Rectal smooth muscle tissue (tissue), 1 donor: ENCODE data around the gene NTRK3.

ENCODE experiments used
- H3K27ac ChIP-seq: one replicate; pipeline ENCODE4 v1.7.0; 2013; ENCODE audit warnings: low read depth, low read length, inconsistent platforms
- H3K27me3 ChIP-seq: one replicate; pipeline ENCODE4 v1.7.0; 2013; ENCODE audit warnings: low read length; ENCODE audit not compliant: control insufficient read depth, insufficient read depth
- H3K36me3 ChIP-seq: one replicate; pipeline ENCODE4 v1.7.0; 2013; ENCODE audit warnings: low read length; ENCODE audit not compliant: control insufficient read depth, insufficient read depth
- H3K4me1 ChIP-seq: one replicate; pipeline ENCODE4 v1.7.0; 2013; ENCODE audit warnings: low read length; ENCODE audit not compliant: control insufficient read depth, insufficient read depth
- H3K4me3 ChIP-seq: one replicate; pipeline ENCODE4 v1.7.0; 2013; ENCODE audit warnings: low read length
- H3K9ac ChIP-seq: one replicate; pipeline ENCODE4 v1.7.0; 2013; ENCODE audit warnings: low read length

Gene NTRK3

DNA sequence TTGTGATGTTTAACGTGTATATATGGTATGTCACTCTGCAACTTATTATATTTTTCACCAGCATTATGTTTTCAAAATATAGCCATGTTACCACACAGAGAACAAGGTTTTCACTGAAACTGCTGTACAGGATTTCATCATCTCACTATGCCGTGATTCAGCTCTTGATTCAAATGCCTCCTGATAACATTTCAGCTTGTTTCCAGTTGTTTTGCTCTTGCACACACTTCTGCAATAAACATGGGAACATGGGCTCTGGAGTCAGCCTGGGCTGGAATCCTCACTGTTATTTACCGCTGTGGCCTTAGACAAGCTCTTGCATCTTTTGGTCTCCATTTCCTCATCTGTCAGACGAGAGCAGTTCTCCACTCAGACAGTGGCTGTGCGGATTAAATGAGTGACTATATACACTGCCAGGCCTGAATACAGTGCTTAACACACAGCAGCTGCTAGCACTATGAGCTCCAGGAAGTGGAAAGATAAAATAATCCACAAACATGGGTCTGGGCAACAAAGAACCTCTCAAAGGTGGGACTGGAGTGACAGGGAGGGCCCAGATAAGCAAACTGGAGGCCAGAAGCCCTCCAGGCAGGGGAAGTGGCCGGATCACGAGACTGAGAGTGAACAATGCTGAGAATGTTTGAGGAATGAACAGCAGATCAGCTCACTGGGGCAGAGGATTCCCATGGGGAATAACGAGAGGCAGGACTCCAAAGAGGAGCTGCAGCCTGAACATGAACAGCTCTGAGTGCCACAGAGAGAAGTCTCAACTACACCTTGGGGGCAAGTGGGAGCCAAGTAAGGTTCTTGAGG lies 17.7 kb downstream of the NTRK3 start:
- Histone ChIP-seq H3K4me1 (no peaks in the 10 kb centered on the region), H3K27ac (no peak overlapping the region), H3K9ac (no peak overlapping the region), H3K36me3 (no peaks in the 10 kb centered on the region), H3K27me3 (no peaks in the 10 kb centered on the region), H3K4me3 (no peak overlapping the region)

DNA sequence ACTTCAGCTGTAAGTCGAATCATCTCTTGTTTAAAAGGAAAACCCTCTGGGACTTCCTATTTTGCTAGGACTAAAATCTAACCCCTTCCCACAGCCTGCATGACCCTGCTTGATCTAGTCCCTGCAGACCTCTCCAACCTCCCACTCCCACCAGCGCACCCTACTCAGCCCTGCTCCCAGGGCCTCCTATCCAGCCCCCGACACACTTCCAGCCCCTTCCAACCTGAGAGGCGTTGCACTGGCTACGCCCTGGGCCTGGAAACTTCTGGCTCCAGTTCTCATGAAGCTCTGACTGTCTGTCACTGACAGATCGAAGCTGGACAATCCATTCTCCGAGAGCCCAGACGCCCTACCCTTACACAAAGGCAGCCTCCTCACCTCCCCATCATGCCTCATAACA lies 21.8 kb downstream of the NTRK3 start:
- no peak overlapping the region for H3K27ac ChIP-seq

DNA sequence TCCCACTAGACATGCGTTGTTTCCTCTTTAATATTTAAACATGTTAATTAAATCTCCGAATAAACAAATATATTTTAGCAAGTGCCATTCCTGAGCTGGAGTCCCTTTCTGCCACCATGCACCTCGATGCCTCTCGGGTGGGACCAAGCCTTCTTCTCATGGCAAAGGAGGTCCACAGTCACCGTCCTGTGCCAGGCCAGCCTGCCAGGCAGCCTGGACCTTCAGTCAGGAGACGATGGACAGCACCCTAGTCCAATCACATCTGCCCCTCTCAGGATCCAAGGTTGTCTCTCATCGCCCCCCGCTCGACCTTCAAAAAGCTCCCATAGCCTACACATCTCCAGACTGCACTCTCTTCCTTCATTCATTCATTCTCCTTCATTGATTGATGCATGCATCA lies 22.6 kb downstream of the NTRK3 start:
- Histone ChIP-seq H3K9ac (no peak overlapping the region), H3K4me3 (no peak overlapping the region), H3K27me3 (no peaks in the 10 kb centered on the region), H3K36me3 (no peaks in the 10 kb centered on the region), H3K4me1 (no peaks in the 10 kb centered on the region), H3K27ac (no peak overlapping the region)

More for the DNA sequence above, 21.8 kb downstream of the NTRK3 start:
- Histone ChIP-seq H3K9ac (no peak overlapping the region), H3K4me3 (no peak overlapping the region), H3K36me3 (no peaks in the 10 kb centered on the region), H3K4me1 (no peaks in the 10 kb centered on the region), H3K27me3 (no peaks in the 10 kb centered on the region)

DNA sequence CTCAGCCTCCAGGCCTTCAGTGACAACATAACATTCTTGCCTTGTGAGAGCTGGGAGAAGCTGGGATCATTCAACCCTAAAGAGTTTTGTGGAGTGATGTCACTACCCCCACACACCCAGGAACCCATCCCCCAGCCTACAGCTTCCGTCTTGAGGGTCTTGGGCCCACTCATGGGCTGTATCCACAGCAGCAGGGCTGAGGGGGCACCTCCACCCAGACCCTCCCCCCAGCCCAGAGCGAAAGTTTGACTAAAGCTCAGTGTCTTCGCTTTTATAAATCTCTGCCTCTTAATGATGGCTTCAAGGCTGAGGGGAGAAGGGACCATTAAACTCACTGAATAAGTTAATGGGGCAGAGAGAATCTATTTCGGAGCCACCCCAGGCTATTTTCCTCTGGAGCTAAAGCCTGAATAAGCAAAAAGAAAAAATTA lies 23.8 kb downstream of the NTRK3 start:
- H3K9ac ChIP-seq: no peak overlapping the region
- no peaks in the 10 kb centered on the region for H3K27me3 ChIP-seq
- no peak overlapping the region for H3K27ac ChIP-seq
- no peaks in the 10 kb centered on the region for H3K36me3 ChIP-seq
- no peaks in the 10 kb centered on the region for H3K4me1 ChIP-seq
- H3K4me3 ChIP-seq: no peak overlapping the region

- H3K9ac ChIP-seq: no peak overlapping the region
- no peak overlapping the region for H3K4me3 ChIP-seq
- no peak overlapping the region for H3K27ac ChIP-seq
- no peaks in the 10 kb centered on the region for H3K36me3 ChIP-seq
- no peaks in the 10 kb centered on the region for H3K4me1 ChIP-seq
- no peaks in the 10 kb centered on the region for H3K27me3 ChIP-seq
Observed at GRCh38 chr15:88231909-88232644, 24.5 kb downstream of the NTRK3 start.

DNA sequence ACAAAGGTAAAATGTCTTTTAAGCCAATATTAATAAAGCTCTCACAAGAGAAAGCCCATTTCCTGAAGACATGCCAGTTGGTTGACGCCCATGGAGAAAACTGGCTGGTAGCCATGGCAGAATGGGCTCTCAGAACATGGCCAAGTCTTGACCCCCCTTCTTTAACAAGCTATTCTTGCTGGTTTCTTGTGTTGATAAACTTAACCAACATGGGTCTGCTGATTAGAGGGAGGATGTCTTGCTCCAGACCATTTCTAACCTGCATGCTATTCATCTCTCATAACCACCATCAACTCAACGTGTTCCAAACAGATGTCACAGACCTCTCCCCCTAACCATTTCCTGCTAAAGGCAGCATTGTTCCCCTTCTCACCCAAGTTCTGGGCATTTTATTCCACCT lies 25.7 kb downstream of the NTRK3 start:
- Histone ChIP-seq H3K4me1 (no peaks in the 10 kb centered on the region), H3K9ac (no peak overlapping the region), H3K36me3 (no peaks in the 10 kb centered on the region), H3K27ac (no peak overlapping the region), H3K4me3 (no peak overlapping the region), H3K27me3 (no peaks in the 10 kb centered on the region)

GRCh38 chr15:88225461-88225860 lies 31.1 kb downstream of the NTRK3 start:
- no peaks in the 10 kb centered on the region for H3K27me3 ChIP-seq
- H3K9ac ChIP-seq: no peak overlapping the region
- H3K27ac ChIP-seq: no peak overlapping the region
- no peak overlapping the region for H3K4me3 ChIP-seq
- H3K4me1 ChIP-seq: no peaks in the 10 kb centered on the region
- H3K36me3 ChIP-seq: no peaks in the 10 kb centered on the region

- Histone ChIP-seq H3K9ac (no peak overlapping the region), H3K27me3 (no peaks in the 10 kb centered on the region), H3K4me3 (no peak overlapping the region), H3K4me1 (no peaks in the 10 kb centered on the region), H3K27ac (no peak overlapping the region), H3K36me3 (no peaks in the 10 kb centered on the region)
Observed at GRCh38 chr15:88223084-88223483, 33.5 kb downstream of the NTRK3 start.

- Histone ChIP-seq H3K36me3 (no peaks in the 10 kb centered on the region), H3K4me3 (no peak overlapping the region), H3K27ac (no peak overlapping the region), H3K4me1 (no peaks in the 10 kb centered on the region), H3K9ac (no peak overlapping the region), H3K27me3 (no peaks in the 10 kb centered on the region)
Observed at GRCh38 chr15:88221836-88222235, 34.7 kb downstream of the NTRK3 start.

DNA sequence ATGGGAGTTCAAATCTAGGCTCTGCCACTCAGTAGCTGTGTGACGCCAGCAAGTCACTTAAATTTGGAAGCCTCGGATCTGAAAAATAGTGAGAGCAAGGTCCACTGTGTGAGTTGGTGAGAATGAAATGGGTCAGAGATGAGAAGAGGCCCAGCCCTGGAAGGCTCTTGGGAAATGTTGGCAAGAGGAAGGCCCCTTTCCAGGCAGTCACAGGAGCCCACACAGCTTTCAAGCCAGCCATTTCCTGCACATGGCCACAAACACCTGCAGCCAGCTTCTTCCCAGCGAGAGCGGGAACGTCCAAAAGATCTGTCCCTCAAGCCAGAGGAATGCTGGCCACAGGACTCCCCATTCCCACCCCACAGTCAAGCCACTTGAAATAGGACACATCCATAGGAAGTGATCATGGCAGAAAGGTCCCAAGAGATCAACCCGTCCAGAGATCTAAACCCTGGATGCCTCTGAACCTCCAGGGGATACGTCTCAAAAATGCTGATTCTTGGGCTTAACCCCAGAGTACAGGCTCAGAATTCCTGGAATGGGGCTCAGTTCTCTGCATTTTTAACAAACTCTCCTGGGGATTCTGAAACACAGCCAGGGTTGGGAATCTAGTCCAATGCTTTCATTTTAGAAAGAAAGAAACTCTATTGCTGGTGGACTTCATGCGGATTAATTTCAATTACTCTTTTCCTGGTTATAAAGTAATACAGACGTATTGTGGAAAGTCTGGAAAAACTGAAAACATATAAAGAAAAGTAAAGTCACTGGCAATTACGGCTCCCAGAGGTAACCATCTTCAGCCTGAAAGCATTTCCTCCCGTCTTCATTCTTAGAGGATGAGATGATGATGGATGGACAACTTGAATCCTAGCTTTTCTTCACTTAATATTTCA lies 35.9 kb downstream of the NTRK3 start:
- no peaks in the 10 kb centered on the region for H3K27me3 ChIP-seq
- H3K4me1 ChIP-seq: no peaks in the 10 kb centered on the region
- no peak overlapping the region for H3K9ac ChIP-seq
- no peak overlapping the region for H3K4me3 ChIP-seq
- no peaks in the 10 kb centered on the region for H3K36me3 ChIP-seq
- H3K27ac ChIP-seq: no peak overlapping the region

DNA sequence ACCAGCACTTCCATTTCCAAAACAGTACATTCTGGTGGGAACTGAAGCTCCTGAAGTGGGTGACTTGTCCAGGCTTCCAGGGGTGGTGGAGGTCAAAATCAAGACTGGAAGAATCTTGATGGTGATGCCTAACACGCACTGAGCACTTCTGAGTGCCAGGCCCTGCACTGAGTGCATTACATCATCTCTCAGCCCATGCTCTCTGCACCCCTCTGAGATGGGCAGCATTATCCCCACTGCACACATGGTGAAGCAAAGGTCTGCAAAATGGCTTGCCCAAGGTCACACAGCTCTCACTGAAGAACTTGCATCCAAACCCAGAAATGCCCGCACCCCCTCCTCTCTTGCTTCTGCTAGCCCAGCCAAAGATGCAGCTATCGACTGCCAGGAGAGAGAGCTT lies 36.9 kb downstream of the NTRK3 start:
- Histone ChIP-seq H3K36me3 (no peaks in the 10 kb centered on the region), H3K9ac (no peak overlapping the region), H3K4me3 (no peak overlapping the region), H3K4me1 (no peaks in the 10 kb centered on the region), H3K27me3 (no peaks in the 10 kb centered on the region), H3K27ac (no peak overlapping the region)

DNA sequence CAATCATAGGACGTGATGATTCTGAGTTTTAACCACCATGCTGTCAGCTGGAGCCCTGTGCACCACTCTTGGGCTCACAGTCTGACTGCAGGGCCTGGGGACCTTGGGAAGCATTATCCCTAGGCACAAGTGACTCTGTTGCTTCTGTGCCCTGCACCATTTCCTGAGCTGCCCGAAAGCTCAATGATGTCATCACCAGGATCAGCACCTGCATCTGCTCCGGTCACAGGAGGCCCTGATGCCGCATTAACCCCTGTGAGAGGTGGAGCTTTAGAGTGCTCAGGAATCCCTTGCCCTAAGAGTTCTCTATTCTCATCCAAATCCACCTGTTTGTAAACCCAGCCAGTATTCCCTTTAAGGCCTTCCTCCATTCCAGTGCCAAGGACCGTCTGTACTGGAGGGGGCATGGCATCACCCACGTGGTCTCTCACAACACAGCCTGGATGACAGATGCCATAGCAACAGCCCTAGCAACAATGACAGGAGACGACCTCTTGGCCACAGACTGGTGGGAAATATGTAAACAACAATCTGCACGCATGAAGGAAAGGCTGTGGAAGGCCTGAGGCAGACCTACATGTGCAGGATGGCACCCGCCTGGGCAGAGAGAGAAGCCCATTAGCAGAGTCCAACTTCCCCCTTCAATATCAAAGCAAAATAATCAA lies 37.9 kb downstream of the NTRK3 start:
- H3K36me3 ChIP-seq: no peaks in the 10 kb centered on the region
- no peak overlapping the region for H3K9ac ChIP-seq
- no peaks in the 10 kb centered on the region for H3K27me3 ChIP-seq
- no peak overlapping the region for H3K27ac ChIP-seq
- H3K4me1 ChIP-seq: no peaks in the 10 kb centered on the region
- H3K4me3 ChIP-seq: no peak overlapping the region
